Endothelial cell of umbilical vein (primary cell): ENCODE measurements around the gene CCDC116.

Experiments used
- POLR2A ChIP-seq: IDR thresholded peaks from 2 replicates; pipeline ENCODE4 v1.6.1; 2012; ENCODE audit warnings: low read depth, mild to moderate bottlenecking, control low read depth, low read length
- POLR2AphosphoS5 ChIP-seq: IDR thresholded peaks from 2 replicates; pipeline ENCODE4 v1.6.1; 2012; ENCODE audit warnings: low read depth, mild to moderate bottlenecking, control low read depth, low read length, moderate library complexity; ENCODE audit not compliant: insufficient read depth
- TF ChIP-seq, protein P1 (sequence below), 2 donors: IDR thresholded peaks; 1 replicate in 1 of 2; 2 replicates in 1 of 2; pipeline ENCODE4 v1.5.1; 2011; ENCODE audit warnings: low read length in 2 of 2, mild to moderate bottlenecking in 2 of 2, moderate library complexity in 2 of 2, control low read depth in 1 of 2, inconsistent platforms in 1 of 2, low read depth in 1 of 2; ENCODE audit not compliant: insufficient read depth in 1 of 2; ENCODE audit errors: extremely low read depth in 1 of 2
- TF ChIP-seq, protein P2 (sequence below): IDR thresholded peaks from 2 replicates; pipeline ENCODE4 v1.6.1; 2011; ENCODE audit not compliant: insufficient read depth, insufficient read length

DNA sequence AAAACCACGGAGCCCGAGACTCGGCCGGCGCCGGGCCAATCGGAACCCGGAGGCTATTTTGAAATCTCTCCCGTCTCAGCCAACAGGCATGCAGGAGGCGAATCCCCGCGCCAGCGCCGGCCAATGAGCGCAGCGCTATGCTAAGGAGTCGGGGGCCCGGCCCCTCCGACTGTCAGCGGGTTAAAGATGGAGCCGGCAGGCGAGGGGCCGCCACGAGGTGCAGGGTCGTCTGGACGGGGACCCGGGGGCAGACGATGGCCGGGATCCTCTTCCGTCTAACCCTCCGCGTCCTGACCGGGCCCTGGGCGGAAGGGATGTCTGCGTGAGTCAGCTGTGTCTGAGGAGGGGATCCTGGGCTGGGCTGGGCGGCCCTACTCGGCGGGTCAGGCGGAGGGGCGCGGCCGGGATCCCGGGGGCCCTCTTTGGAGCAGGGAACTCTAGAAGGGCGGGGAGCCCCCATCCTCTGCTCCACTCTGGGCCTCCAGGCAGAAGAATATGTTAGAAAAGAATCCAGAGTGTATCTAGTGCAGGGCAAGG lies 19.5 kb downstream of the CCDC116 start:
- peak; percentile 74 for TF ChIP-seq POLR2AphosphoS5
- TF ChIP-seq, protein P1, sequence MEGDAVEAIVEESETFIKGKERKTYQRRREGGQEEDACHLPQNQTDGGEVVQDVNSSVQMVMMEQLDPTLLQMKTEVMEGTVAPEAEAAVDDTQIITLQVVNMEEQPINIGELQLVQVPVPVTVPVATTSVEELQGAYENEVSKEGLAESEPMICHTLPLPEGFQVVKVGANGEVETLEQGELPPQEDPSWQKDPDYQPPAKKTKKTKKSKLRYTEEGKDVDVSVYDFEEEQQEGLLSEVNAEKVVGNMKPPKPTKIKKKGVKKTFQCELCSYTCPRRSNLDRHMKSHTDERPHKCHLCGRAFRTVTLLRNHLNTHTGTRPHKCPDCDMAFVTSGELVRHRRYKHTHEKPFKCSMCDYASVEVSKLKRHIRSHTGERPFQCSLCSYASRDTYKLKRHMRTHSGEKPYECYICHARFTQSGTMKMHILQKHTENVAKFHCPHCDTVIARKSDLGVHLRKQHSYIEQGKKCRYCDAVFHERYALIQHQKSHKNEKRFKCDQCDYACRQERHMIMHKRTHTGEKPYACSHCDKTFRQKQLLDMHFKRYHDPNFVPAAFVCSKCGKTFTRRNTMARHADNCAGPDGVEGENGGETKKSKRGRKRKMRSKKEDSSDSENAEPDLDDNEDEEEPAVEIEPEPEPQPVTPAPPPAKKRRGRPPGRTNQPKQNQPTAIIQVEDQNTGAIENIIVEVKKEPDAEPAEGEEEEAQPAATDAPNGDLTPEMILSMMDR (IDR thresholded peaks at IDR 0.05; ENCODE audit: extremely low read depth in 1 of 2, insufficient read depth in 1 of 2, low read depth in 1 of 2, low read length in 2 of 2) = no peak
- TF ChIP-seq, protein P2, sequence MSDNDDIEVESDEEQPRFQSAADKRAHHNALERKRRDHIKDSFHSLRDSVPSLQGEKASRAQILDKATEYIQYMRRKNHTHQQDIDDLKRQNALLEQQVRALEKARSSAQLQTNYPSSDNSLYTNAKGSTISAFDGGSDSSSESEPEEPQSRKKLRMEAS = peak; percentile 53
- peak; percentile 66 for TF ChIP-seq POLR2A
